NCI-H1694 treated with DMSO at 0.1 percent for 48 hours (cell line): ENCODE data around the gene ACSM5.

Experiments
- DNase-seq: peaks from one replicate; lab custom pipeline; 2025; lab: John Stamatoyannopoulos, UW

ACSM5 gene, protein sequence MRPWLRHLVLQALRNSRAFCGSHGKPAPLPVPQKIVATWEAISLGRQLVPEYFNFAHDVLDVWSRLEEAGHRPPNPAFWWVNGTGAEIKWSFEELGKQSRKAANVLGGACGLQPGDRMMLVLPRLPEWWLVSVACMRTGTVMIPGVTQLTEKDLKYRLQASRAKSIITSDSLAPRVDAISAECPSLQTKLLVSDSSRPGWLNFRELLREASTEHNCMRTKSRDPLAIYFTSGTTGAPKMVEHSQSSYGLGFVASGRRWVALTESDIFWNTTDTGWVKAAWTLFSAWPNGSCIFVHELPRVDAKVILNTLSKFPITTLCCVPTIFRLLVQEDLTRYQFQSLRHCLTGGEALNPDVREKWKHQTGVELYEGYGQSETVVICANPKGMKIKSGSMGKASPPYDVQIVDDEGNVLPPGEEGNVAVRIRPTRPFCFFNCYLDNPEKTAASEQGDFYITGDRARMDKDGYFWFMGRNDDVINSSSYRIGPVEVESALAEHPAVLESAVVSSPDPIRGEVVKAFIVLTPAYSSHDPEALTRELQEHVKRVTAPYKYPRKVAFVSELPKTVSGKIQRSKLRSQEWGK

DNA sequence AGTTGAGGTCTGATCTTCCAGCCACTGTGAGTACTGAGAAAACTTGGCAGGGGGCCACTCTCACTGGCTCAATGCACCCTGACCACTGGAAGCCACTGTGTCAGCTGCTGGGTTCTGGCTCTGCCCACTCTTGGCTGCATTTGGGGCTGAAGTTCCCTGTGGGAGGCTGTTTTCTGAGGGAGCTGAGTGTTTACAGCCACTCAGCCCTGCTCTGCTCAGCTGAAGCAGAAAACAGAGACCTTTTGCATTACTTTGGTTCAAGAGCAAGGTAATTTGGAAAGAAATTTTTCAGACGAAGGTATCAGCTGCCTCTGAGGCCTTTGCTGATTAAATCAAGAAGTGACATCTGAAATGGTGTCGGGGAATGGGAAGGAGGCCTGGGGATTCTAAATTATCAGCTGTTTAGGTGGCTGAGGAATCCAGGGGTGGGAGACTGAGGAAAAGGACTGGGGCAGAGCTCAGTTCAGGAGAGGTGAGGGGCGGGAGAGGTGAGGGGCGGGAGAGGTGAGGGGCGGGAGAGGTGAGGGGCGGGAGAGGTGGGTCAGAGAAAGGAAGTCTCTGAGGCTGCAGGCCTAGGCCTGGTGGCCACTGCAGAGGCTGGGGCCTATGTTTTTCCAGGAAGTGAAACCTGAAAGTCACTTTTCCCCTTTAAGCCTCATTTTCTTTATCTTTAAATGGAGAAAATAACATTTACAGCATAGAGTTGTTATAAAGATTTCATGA is at the start of gene ACSM5:
Gene ACSM5 (plus strand): TSS at position 137 of the 723 bp plus-strand sequence. CDS start 1,951 bp downstream, outside the sequence.
- DNase-seq, result no peak

GRCh38 chr16:20359997-20360396 is 49.3 kb upstream of the ACSM5 start:
- no peak for DNase-seq

DNA sequence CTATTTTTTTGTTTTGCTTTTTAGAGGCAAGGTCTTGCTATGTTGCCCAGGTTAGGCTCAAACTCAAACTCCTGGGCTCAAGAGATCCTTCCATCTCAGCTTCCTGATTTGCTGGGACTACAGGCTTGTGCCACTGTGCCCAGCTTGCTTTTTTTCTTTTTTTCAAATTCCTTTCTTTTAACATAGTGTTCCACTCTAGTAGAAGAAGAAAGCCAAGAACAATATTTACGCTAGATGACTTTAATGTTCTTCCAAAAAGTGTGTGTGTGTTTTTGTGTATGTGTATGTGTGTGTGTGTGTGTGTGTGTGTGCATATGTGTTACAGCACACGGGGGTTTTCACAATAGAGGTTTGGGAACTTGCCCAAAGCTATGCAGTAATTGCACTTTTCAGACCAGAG is 46.1 kb upstream of the ACSM5 start:
- DNase-seq, result no peak

DNA sequence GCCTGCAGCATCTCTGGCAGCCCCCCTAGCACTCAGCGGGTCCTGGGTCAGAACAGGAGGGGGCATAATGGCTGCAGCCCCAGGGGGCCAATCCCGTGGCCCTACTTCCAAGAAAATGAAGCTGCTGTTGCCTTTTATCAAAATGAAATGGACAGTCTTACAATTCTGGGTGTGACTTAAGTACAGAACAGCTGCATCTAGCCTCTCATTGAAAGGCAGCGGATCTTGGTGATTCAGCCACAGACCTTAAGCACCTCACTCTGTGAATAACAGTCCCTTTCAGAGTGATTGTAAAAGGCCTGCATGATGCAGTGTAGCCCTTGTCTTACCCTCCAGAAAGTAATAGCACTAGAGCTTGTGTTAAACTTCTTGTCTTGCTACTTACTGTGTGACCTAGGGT is 45.3 kb upstream of the ACSM5 start:
- no peak for DNase-seq

GRCh38 chr16:20369452-20370054 is 39.8 kb upstream of the ACSM5 start:
- no peak for DNase-seq

DNA sequence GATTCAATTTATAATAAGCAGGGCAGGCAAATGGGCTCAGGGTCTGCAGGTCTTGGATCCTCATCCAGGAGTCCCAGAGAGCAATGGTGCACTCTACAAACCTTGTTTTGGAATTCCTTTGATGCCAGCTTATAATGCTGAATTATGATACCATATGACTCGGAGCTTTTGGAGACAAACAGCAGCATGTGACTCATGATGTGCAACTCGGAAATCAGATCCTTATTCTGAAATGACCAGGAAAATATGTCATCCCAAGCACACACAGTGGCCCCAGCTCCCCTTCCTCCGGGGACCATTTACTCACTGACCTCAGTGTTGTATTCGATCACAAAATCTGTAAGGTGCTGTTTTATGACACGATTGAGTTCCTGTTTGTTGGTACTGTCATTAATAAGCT is 36.6 kb upstream of the ACSM5 start:
- DNase-seq, result no peak

GRCh38 chr16:20377181-20377580 is 32.2 kb upstream of the ACSM5 start:
- DNase-seq, result no peak

GRCh38 chr16:20380782-20381181 is 28.6 kb upstream of the ACSM5 start:
- no peak for DNase-seq

DNA sequence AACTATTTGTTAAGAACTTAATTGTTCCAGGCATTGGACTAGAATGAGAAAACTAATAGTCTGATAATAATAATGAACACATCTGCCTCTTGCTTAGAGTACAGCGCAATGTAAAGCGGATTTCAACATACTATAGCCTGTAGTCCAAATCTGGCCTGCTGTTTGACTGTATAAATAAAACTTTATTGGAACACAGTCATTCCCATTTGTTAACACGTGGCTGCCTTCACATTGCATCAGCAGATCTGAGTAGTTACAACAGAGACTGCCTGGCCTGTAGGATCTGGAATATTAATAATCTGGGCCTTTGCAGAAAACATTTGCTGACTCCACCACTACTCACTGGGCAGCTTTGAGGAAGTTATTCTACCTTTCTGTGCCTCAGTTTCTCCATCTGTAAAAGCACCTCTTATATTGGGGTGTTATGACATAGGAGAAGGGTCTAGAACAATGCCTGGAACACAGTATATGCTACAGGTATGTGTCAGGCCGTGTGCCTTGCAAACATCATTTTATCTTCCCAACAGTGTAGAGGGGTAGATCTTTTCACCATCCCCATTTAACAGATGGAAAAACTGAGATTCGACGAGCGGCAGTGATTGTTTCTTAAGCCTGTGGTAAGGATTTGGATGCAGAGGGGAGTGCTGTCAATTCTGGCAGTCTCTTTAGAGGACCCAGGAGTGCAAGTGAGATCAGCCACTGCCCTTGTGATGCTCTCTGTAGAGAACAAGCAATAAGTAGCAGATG is 27.0 kb upstream of the ACSM5 start:
- no peak for DNase-seq

DNA sequence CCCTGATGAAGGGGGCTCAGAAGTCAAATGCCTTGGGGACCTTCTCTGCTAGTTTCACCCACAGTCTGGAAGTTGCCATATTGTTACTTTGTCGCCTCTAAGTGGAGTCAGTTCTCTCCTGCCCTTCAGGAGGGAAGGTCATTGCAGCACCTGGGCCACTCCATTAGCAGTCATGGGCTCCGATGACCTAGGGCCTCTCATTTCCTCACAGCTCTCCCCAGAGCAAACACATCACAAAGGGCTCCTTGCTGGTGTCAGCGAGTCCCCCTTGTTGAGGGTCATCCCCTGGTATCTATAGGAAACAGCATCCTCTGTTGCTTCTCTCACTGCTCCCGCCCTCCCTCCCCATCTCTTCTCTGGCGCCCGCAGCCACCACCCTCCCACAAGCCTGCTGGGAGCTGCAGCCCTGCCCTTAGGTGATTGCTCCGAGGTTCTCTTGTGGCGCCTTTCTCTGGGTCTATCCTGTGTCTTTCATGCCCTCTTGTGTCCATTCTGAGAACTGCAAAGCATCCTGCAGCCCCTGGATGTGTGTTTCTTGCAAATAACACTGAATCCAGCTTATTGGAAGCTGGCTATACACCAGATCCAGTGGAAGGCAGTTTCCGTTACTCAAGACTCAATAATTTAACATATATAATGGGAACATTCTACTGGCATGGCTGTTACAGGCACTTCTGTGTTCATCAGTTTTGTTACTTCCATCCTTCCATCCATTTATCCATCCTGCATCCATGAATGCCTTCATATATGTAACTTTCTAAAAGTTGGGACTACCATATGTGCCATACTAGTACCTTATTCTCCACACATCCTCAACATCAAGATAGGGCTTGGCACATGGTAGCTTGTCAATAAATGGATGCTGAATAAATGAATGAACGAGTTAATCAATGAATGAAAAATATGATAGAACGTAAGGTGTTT is 26.0 kb upstream of the ACSM5 start:
- DNase-seq, result peak; percentile 22

DNA sequence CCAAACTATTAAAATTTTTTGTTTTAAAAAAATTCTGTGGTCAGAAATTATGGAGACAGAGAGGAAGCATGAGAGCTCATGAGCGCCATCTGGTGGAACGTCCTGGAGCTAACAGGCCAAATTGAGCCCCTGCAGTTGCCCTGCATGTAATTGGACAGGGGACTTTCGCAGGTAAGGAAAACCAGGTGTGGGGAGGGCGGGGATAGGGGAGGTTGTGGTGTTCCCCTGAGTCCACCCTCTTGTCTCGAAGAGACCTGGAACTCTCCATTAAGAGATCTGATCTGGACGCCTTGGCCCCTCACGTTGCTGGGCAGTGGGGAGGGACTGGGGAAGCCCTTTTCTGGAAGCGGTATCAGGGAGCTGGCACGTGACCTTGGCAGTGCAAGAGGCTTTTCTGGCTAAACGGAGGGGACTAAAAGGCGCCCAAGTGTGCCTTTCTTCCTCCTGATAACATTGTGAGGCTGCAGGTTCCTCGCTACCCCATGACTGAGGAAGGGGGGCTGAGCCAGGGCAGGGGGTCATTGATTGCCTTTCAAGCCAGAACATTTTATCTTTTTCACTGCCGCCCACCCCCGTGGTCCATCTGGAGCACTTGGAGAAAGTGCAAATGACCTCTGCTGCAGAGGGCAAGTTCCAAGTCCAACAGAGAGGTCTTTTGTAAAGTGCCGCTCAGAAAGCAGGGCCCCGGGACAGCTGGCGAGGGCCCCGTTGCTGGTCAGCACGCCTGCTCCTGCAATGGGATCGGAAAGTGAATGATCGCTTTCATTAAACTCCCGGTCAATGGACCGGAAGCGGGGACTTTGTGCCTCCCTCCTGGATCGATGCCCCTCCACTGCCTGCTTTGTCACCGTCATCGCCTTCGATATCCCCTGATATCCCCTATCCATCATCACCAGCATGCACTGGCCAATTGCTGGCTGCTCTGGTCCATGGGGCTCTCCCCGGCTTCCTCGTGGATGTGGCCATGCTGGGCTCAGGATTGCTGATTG is 23.2 kb upstream of the ACSM5 start:
- peak; percentile 4 for DNase-seq

DNA sequence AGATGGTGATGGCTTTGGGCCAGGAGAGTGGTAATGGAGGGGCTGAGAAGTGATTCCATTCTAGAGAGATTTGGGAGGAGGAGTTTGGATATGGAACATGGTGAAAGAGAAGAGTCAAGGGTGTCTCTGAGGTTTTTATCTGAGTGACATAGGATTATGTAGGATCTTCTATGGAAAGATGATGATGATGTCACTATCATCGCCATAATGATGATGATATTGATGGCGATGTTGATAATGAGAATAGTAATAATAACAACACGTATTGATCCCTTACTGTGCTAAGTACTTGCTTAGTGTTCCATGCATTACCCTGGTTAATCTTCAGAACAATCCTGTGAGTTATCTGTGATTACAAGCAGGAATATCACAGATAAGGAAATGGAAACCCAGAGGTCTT is 21.4 kb upstream of the ACSM5 start:
- no peak for DNase-seq

- DNase-seq, result no peak
Observed at GRCh38 chr16:20388854-20389253, 20.5 kb upstream of the ACSM5 start.

GRCh38 chr16:20391045-20391444 is 18.3 kb upstream of the ACSM5 start:
- no peak for DNase-seq

DNA sequence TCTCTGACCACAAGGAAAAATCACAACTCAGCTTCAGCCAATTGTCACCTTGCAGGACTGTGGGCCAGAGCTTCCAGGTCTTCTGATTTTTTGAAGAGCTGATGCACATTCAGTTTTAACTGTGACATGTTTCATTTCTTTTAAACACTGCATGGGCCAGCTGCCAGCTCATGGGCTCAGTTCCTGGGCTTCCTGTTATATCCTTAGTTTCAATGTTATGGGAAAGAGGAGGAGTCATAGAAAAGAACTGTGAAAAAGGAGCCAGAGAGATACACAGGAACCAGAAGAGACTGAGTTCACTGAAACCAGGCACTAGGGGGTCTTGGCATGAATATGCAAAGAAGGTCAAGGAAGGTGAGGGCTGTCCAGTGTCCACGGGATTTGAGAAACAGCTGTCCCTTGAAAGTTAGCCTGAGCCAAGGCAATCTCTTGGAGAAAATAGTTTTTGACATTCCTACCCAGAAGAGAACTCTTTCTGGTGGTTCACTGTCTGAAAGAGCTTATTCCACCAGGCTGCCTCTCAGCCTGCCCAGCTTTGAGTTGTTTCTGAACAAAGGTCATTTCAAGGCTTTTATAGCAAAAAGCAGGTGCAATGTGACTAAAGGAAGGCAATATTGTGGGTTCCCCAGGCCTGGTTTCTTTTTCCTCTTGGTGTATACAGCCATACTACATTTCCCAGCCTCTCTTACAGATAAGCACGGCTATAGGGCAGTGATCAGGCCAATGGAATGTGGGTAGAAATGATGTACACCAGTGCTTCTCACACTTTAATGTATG is 15.3 kb upstream of the ACSM5 start:
- no peak for DNase-seq

DNA sequence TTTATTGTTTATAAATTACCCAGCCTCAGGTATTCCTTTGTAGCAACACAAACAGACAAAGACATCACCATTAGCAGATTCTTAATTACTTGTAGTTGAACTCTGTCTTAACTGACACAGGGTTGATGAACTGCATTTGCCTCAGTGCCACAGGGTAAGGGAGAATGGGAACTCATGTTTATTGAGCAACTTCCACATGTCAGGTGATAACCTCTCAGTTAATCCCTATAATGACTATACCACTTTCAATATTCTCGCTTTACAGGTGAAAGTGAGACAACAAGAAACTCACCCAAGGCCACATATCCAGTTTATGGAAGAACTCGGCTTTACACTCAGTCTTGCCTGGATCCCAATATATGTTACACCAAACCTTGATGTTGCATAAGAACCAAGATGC is 13.4 kb upstream of the ACSM5 start:
- no peak for DNase-seq

DNA sequence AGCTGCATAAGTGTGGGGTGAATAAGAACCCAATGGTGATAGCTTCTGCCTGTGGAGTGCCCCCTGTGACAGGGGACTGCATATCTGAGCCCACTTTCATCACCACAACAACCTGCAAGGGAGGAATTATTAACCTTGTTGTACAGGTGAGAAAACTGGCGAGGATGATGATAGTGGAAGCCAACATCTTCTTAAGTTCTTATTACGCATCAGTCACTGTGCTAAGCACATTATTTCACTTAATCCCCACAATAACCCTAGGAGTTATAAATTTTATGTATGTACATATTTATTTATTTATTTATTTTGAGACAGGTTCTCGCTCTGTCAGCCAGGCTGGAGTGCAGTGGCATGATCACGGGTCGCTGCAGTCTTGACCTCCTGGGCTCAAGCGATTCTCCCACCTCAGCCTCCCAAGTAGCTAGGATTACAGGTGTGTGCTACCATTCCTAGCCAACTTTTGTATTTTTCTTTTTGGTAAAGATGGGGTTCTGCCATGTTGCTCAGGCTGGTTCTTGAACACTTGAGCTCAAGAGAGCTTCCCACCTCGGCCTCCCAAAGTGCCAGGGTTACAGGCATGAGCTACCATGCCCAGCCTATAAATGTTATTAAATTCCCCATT is 12.4 kb upstream of the ACSM5 start:
- no peak for DNase-seq

- DNase-seq, result no peak
Observed at GRCh38 chr16:20397468-20398074, 11.8 kb upstream of the ACSM5 start.
